GM19193 (cell line): Measurements from ENCODE around the gene LPXN.

Source experiments
- POLR2A ChIP-seq: IDR thresholded peaks from 4 replicates; pipeline ENCODE4 v1.6.1; 2011; ENCODE audit not compliant: insufficient read depth, insufficient read length; ENCODE audit errors: extremely low read depth

The LPXN gene

DNA sequence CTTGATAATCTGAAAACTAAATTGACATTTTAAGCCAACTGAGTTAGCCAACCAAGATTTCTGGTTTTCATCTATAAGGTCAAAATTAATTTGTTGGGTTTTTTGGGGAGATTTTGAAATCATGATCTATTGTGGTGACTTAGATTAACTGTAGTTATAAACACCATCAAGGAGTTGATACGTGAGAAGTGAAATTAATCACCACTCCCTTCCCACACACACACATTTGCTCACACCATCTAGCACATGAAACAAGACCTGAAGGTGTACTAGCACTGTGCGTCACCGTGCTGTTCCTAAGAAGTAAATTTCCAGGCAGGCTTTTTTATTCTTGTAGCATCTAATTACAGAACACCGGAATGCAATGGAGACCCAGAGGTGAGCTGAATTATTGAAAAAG is 69.8 kb downstream of the LPXN start:
- TF ChIP-seq POLR2A = no peak

DNA sequence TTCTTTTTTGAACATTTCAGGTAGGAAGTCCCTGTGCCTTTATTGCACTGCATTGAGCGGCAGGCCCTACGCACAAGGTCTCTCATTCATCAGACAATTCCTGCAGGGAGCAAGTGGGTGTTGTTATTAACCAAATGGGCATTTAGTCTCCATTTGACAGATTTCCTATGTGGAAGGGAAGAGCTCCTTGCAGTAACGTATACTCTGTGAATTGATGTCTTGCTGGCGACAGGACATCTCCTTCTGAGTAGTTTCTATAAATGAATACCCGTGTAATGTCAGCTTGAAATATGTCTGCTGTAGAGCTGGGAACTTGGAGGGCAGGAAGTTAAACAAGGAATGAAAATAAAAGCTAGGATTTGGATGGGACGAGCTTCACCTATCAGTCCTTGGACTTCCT is 71.4 kb downstream of the LPXN start:
- TF ChIP-seq POLR2A = no peak

DNA sequence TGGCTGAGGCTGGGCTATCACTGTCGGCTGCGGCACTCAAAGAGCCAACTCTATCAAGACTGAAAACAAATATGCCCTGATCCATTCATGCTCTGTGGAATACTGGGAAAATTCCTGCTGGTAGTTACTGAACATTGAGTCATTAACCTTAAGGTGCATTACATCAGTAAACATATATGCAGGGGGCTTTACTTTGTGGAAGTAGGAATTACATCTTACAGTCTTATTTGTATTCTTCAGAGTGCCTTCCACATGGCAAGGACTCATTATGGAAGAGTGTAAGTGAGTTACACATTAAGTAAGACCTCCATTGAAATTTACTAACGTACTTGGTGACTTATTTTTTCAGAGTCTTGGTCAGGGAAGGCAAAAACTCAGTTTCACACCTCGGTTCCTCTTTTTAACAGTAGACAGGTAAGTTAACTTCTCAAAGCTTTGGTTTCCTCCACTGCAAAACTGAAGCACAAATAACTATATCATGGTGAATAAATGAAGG is 72.2 kb downstream of the LPXN start:
- no peak for TF ChIP-seq POLR2A

DNA sequence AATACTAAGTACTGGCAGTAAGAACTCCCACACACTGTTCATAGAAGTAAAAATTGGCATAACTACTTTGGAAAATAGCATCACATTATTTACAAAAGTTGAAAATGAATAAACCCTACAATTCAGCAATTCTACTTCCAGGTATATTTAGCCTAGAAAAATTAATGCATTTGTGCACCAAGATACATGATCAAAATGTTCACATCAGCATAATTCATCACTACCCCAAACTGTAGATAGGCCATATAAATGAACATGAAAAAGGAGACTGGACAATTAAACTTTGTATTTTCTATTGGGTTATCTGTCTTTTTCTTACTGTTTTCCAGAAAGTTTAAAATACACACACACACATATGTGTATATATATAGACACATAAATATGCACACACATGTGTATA is 73.7 kb downstream of the LPXN start:
- no peak for TF ChIP-seq POLR2A

DNA sequence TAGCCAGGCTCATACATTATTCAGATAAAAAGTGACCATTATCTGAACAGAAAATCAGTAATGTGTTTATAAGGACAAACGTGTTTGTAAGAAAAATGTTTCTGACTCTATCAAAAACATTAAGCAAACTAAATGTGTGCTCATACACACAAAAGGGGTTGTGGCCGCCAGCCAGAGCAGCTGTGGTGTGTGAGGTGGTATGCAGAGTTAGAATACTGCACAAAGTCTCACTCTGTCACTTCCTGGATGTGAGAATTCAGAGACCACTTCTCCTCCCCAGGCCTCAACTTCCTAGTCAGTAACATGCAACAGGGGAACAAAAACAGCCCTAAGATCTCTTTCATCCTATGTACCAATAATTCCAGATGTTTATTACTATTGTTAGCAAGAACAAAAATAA is 77.2 kb downstream of the LPXN start:
- no peak for TF ChIP-seq POLR2A

DNA sequence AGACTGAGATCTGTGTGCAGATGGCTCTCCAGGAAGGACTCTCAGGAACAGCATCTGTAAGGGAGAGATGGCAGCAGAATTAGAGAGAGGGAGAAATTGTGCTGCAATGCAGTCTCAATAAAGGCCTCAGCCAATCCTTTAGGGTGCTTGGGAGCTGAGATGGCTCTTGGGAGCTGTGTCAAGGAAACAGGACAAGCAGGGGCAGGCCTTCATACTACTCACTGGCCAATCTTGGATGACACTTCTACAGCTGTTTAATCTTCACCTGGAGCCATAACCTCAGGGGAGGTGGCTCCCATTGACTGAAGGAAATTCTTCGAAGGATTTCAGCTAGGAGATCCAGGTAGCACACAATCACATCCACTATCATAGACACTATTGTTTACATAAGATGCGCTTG is 77.7 kb downstream of the LPXN start:
- no peak for TF ChIP-seq POLR2A

DNA sequence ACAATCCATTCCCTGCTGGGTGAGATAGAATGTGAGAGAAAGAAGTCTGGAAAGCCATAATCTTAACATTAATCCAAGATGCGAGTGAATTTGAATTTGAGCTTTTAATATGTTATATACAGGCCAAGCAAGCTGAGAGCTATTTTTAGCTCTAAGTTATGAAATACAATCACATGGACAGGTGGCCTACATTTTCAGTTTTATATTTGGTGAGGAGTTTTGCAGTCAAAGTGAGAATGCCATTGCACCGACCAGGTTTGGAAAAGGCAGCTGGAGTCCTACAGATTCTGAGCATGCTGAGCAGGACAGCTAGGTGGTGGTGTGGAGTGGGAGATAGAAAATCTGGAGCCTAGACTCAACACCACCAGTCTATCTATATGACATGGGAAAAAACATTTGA is 79.8 kb downstream of the LPXN start:
- no peak for TF ChIP-seq POLR2A

DNA sequence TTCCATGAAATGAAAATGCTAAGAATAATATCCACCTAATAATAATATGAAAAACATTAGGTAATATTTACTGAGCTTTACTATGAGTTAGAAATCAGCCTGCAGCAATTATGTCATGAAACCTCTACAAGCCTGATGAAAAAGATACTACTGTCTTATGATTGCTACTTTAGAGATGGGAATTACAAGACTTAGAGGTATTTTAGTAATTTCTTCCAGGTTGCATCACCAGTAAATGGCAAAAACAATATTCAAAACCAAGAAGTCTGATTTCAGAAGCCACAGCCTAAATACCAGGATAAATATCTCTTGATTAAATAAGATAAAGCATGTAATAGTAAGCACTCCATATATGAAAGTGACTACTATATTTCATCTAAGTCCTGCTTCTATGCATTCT is 81.6 kb downstream of the LPXN start:
- no peak for TF ChIP-seq POLR2A

DNA sequence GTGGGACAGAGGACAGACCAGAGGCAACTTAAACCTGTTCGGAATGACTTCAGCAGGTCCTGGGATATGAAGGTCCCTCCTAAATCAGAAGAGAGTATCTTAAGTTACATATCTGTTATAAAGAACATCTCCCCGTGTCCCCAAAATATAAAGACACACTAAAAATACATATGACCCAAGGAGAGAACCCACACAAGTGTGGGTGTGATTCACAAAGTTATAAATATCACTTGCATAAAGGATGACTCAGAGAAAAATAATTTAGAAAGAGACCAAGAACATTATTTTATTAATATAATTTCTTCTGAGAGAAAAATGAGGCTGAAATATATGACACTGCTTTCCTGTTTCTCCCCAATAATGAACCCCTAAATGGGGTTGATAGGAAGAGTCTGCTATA is 82.0 kb downstream of the LPXN start:
- TF ChIP-seq POLR2A = no peak

DNA sequence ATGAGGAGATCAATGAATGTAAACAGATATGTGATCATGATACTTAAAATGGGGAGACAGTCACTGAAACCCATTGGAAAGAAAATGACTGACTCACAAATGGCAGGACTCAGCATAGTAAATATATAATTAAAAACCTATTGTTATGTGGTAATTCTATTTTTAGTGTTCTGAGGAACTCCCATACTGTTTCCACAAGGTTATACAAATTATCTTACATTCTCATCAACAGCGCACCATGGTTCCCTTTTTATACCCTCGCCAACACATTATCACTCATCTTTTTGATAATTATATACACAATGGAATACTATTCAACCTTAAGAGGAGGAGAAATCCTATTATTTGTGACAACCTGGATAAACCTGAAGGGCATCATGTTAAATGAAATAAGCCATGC is 84.8 kb downstream of the LPXN start:
- no peak for TF ChIP-seq POLR2A

DNA sequence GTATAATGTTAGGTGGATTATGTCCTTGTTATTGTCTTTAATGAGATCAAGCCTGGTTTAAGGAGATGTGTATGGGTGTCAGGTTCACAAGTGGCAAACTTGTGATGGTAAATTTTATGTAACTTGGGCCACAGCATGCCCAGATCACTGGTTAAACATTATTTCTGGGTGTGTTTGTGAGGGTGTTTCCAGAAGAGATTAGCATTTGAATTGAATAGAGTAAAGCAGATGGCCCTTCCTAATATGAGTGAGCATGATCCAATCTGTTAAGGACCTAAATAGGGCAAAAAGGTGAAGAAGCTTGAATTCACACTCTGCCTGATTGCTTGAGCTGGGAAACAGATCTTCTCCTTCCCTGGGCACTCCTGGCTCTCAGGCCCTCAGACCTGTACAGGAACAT is 88.5 kb downstream of the LPXN start:
- no peak for TF ChIP-seq POLR2A

DNA sequence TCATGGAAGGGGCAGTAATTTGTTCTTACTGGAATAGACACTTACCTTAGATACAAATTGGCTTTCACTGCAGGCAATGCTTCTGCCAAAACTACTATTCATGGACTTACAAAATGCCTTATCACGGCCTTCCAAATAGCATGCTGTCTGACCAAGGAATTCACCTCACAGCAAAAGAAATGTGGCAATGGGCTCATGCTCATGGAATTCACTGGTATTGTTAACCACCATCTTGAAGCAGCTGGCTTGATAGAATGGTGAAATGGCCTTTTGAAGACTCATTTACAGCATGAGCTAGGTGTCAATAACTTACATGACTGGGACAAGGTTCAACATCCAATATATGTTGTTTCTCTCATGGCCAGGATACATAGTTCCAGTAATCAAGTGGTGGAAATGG is 89.7 kb downstream of the LPXN start:
- TF ChIP-seq POLR2A = no peak
